GM21423 (cell line): ENCODE results near the gene MBD3L2B.
"Not testable (repeated sequence)": the region's sequence is repeated elsewhere in the genome, so short reads cannot be mapped to it uniquely, and the experiment has no call there.

Experiments
- ATAC-seq: cut with Tn5 transposase; IDR thresholded peaks from one replicate; pipeline ENCODE4 v1.9.1; 2021; ENCODE audit warnings: mild to moderate bottlenecking, moderate library complexity; ENCODE audit not compliant: unreplicated experiment

Gene MBD3L2B

DNA sequence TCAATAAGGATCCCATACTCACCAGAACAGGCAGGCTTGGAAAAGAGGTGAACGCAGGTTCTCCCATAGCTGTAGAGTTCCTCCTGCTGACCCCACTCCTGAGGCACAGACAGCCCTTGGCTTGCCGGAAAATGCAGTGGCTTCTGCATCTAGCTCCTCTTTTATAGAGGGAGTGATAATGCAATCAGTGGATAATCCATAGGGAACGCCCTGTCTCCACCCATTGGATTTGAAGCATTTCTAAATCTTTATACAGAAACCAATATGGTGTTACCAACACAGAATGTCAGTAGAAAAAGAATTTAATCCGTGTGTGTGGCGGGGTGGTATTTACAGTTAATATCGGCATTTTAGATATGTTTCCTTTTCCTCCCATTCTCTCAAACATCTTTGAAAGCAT is at the start of gene MBD3L2B:
Gene MBD3L2B (minus strand): TSS at position 101 of the 400 bp plus-strand sequence. CDS start 34 bp downstream, at position 67.
- ATAC-seq = not testable (repeated sequence)

GRCh38 chr19:7069904-7070226 is 48.6 kb upstream of the MBD3L2B start:
- peak; percentile 14 for ATAC-seq

GRCh38 chr19:7069042-7069903 is 48.0 kb upstream of the MBD3L2B start, which contains the start of gene ZNF557:
ZNF557 (plus strand) TSS chr19:7069703; CDS start chr19:7075075, 5,372 bp downstream.
- peak; percentile 92 for ATAC-seq

DNA sequence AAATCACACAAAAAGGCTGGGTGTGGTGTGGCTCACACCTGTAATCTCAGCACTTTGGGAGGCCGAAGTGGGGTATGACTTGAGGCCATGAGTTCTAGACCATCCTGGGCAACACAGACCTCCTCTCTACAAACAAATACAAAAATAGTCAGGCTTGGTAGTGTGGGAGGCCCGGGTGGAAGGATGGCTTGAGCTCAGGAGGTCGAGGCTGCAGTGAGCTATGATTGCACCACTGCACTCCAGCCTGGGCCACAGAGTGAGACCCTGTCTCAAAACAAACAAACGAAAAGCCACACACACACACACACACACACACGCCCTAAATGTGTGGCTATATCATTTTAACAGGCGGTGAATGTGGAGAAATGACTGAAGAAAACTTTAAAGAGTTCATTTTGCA is 47.4 kb upstream of the MBD3L2B start:
- no peak for ATAC-seq

DNA sequence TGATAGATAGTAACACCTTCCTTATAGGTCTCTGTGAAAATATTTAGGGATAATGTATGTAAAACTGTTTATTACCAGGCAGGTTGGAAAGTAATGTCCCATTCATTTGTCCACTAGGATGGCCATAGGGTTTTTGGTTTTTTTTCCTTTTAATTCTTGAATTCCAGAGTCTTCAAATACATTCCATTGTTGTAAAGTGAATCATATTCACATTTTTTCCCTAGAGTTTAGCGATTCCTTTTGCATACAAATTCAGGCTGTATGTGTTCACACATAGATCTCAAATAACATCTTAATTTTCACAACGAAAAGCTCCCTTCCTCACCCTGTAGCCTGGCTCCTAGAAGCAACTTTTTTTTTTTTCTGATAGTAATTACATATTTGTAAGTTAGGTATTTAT is 46.5 kb upstream of the MBD3L2B start:
- no peak for ATAC-seq

DNA sequence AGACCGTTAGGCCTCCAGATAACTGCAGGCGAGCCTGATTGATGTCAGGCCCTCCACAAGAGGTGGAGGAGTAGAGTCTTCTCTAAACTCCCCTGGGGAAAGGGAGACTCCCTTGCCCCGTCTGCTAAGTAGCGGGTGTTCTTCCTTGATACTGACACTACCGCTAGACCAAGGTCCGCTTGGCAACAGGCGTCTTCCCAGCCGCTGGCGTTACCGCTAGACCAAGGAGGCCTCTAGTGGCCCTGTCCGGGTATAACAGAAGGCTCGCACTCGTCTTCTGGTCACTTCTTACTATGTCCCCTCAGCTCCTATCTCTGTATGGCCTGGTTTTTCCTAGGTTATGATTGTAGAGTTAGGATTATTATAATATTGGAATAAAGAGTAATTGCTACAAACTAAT is 45.9 kb upstream of the MBD3L2B start:
- ATAC-seq = not testable (repeated sequence)

DNA sequence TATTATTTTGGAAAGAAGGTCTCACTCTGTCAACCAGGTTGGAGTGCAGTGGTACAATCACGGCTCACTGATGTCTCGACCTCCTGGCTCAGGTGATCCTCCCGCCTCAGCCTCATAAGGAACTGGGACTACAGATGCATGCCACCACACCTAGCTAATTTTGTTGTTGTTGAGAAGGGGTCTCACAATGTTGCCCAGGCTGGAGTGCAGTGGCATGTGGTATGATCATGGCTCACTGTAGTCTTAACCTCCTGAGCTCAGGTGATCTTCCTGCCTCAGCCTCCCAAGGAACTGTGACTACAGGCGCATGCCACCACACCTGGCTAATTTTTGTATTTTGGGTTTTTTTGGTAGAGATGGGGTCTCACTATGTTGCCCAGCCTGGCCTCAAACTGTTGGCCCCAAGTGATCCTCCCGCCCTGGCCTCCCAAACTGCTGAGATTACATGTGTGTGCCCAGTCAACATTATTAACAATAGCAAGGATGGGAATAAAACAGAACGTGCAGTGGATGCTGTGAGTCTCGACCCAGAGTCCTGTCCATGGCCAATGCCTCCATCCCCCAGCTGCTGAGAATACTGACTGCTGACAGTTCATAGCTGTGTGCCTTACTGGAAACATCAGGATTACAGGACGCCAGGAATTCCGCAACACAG is 42.7 kb upstream of the MBD3L2B start:
- ATAC-seq = no peak

DNA sequence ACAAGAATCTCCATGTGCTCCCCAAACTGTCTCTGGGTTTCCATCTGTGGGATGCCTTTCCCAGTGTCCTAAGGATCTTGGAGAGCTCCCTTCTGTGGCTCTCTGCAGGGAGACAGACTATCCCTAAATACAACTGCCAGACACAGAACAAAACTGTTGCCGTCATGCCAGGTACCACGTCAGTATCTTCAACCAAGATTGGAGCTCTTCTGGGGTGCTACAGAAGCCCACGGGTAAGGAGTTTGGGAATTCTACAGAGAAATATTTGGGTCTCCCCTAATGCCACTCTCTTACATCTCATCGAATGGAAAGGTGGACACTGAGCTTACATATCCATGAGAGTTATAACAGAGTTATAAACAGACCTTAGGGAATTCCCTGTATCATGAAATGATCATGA is 42.1 kb upstream of the MBD3L2B start:
- no peak for ATAC-seq

GRCh38 chr19:7059977-7060376 is 38.7 kb upstream of the MBD3L2B start:
- not testable (repeated sequence) for ATAC-seq

- ATAC-seq = not testable (repeated sequence)
Measured at GRCh38 chr19:7058576-7058975, 37.3 kb upstream of the MBD3L2B start, which contains the start of gene MBD3L3. MBD3L3 (minus strand) TSS chr19:7058676; CDS start chr19:7058605, 71 bp downstream.

DNA sequence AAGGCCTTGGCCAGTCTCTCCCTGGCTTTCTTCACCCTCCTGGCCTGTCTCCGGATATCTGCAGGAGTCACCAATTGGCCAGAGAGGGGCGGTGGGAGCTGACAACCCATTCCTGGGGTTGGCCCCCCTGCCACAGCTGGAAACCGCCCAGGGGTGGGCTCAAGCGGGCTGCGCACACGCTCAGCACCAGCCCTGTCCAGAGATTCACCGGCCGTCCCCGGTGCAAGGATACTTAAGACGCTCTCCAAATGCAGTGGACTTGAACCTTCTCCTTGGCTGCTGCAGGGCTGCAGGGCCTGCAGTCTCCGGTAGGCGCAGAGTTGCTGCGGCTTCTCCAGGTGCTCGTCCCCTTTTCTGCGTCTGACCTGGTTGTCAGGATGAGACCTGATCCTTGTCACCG is 35.1 kb upstream of the MBD3L2B start:
- not testable (repeated sequence) for ATAC-seq

DNA sequence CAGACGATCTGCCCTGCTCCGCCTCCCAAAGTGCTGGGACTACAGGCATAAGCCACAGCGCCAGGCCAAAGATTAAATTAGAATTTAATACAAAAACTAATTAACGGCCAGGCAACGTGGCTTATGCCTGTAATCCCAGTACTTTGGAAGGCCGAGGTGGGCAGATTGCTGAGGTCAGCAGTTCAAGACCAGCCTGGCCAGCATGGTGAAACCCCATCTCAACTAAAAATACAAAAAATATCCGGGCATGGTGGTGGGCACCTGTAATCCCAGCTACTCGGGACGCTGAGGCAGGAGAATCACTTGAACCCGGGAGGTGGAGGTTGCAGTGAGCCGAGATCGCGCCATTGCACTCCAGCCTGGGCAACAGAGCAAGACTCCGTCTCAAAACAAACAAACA is 34.4 kb upstream of the MBD3L2B start:
- not testable (repeated sequence) for ATAC-seq

GRCh38 chr19:7054635-7055368 is 33.6 kb upstream of the MBD3L2B start:
- ATAC-seq = not testable (repeated sequence)

GRCh38 chr19:7052896-7053295 is 31.7 kb upstream of the MBD3L2B start:
- not testable (repeated sequence) for ATAC-seq

DNA sequence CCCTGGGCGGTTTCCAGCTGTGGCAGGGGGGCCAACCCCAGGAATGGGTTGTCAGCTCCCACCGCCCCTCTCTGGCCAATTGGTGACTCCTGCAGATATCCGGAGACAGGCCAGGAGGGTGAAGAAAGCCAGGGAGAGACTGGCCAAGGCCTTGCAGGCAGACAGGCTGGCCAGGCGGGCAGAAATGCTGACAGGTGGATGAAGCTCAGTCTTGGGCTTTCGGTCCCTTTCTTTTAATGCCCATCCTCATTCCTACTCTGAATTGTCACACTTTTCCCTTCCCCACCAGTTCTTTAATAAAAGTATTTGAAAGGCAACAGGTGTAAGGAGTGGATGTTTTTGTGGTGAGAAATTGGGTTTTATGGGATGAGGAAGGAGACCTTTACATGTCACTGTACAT is 30.2 kb upstream of the MBD3L2B start:
- not testable (repeated sequence) for ATAC-seq

DNA sequence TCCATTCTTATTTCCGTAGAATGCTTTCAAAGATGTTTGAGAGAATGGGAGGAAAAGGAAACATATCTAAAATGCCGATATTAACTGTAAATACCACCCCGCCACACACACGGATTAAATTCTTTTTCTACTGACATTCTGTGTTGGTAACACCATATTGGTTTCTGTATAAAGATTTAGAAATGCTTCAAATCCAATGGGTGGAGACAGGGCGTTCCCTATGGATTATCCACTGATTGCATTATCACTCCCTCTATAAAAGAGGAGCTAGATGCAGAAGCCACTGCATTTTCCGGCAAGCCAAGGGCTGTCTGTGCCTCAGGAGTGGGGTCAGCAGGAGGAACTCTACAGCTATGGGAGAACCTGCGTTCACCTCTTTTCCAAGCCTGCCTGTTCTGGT is 27.8 kb upstream of the MBD3L2B start, which contains the start of gene MBD3L2:
Gene MBD3L2 (plus strand): TSS at position 301 of the 400 bp plus-strand sequence. CDS start 53 bp downstream, at position 354.
- not testable (repeated sequence) for ATAC-seq

- not testable (repeated sequence) for ATAC-seq
Measured at GRCh38 chr19:7041563-7041962, 20.3 kb upstream of the MBD3L2B start.

DNA sequence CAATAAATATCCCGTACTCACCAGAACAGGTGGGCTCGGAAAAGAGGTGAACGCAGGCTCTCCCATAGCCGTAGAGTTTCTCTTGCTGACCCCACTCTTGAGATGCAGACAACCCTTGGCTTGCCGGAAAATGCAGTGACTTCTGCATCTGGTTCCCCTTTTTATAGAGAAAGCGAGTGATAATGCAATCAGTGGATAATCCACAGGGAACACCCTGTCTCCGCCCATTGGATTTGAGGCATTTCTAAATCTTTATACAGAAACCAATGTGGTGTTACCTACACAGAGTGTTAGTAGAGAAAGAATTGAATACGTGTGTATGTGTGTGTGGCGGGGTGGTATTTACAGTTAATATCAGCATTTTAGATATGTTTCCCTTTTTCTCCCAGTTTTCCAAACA is 18.8 kb upstream of the MBD3L2B start, which contains the start of gene MBD3L4:
Gene MBD3L4 (minus strand): TSS at position 101 of the 400 bp plus-strand sequence. CDS start 35 bp downstream, at position 66.
- ATAC-seq = not testable (repeated sequence)

DNA sequence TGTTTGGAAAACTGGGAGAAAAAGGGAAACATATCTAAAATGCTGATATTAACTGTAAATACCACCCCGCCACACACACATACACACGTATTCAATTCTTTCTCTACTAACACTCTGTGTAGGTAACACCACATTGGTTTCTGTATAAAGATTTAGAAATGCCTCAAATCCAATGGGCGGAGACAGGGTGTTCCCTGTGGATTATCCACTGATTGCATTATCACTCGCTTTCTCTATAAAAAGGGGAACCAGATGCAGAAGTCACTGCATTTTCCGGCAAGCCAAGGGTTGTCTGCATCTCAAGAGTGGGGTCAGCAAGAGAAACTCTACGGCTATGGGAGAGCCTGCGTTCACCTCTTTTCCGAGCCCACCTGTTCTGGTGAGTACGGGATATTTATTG is 9.0 kb upstream of the MBD3L2B start, which contains the start of gene MBD3L5:
Gene MBD3L5 (plus strand): TSS at position 301 of the 400 bp plus-strand sequence. CDS start 34 bp downstream, at position 335.
- not testable (repeated sequence) for ATAC-seq

- ATAC-seq = not testable (repeated sequence)
Measured at GRCh38 chr19:7028790-7029189, 7.6 kb upstream of the MBD3L2B start.

- no peak for ATAC-seq
Measured at GRCh38 chr19:7018828-7019227, 2.4 kb downstream of the MBD3L2B start.
